NCI-H748 (cell line): ENCODE results near the gene MEMO1.

ENCODE experiments used
- DNase-seq: peaks from one replicate; lab custom pipeline; 2025; ENCODE audit not compliant: unreplicated experiment; lab: John Stamatoyannopoulos, UW

Gene MEMO1

GRCh38 chr2:31832363-31832762 lies 178.4 kb downstream of the MEMO1 start:
- DNase-seq = no peak

GRCh38 chr2:31831585-31831984 lies 179.2 kb downstream of the MEMO1 start:
- no peak for DNase-seq

GRCh38 chr2:31828891-31829290 lies 181.9 kb downstream of the MEMO1 start:
- no peak for DNase-seq

GRCh38 chr2:31823558-31823957 lies 187.2 kb downstream of the MEMO1 start:
- no peak for DNase-seq

- DNase-seq = no peak
Observed at GRCh38 chr2:31822587-31822986, 188.2 kb downstream of the MEMO1 start.
